ENCODE data around the gene HOXC11.

HOXC11 gene

DNA sequence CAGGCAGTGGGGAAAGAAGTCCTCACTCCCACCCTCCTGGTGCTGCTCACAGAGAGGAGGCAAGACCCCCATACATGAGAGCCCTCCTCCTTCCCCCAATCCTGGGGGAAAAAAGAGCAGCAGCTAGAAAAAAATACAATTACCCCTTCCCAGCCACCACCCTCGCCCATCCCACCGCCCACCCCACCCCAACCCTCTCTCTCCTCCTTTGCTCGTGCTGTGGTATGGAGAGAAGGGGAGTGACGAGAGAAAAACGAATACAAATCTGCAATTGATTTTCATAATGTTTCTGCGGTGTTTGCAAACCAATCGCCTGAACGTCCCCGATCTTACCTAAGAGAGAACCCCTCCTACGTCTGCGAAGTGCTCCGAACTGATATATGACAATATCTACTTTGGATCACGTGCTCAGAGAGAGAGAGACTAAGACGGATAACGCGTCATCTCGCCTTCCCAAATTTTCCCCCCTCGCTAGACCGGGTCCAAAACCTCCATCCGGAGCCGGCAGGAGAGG, at the start of gene HOXC11:
HOXC11 (plus strand) TSS at position 405 of the 514 bp plus-strand sequence. CDS start 116 bp downstream, outside the sequence.
- DNase-seq (ENCODE audit: low spot score), result no peak

DNA sequence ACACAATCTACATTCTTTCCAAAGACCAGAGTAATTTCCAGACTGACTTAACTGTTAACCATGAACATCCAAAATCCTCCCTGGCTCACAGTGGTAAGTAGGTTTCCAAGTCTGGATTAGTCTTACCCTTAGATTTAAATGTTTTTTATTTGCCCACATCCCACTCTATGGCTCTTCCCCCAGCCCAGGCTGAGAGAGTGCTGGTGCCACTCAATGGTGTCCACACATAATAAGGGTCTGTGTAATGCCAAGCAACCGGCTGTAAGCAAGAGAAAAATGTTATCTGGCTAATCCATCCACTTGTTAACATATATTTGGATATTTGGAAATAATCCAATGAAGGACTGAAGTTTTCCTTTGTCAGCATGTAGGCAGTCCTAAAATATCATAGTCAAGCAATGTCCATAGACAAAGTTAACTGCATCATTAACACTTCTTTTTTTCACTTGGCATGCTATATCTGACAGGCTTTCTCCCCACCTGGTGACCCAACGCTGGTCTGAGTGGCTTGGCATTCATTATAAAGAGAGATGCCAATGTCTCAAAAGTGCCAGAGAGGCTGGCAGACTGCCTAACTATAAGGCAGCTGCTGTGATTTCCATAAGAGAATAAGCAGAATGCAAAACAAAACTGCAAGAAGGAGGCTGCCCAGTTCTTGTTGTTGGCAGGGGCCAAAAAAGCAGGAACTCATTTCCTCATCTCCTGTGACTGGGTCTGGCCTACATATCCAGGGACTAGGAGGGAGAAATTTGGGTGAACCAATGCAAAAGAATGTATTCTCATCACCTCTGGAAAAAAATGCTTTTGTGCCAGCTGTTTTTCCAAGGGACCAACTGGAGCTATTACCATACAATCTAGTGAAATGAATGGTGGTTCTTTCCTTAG, 48.2 kb upstream of the HOXC11 start:
- no peak for DNase-seq (ENCODE audit: low spot score)

- DNase-seq (ENCODE audit: low spot score), result no peak
These were observed 45.5 kb upstream of the HOXC11 start for GRCh38 chr12:53927220-53928029.

DNA sequence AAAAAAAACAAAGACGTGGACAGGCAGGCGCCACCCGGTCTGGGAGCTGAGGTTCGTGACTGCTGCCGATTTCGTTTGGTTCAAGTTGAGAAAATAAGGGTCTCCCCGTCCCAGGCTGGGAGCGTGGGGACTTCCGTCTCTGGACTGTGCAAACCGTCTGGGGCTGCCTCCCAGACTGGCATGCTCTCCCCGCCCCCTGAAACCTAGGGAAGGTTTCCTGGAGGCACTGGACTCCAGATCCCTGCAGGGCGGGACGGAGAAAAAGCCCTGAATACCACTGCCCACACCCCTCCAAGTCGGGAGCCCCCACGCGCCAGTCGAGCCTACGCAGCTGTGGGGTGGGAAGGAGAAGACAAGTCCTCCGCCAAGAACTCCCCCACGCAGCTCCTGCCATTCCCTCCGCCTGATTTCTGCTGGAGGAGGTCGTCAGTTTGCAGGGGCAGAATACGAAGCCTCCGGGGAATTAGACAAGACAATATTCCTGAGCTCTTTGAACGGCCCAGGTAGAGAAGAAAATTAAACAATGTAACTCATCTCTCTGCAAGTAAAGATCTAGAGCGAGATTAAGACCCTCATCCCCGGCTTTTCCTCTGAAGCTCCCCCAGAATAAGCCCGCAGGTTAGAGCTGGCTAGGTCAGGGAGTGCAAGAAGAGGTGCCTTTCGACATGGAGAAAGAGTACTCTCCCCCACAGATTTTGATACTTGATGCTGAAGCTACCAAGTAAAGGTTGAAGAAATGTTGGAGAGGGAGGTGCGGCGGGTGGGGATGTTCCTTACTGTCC, 44.7 kb upstream of the HOXC11 start:
- no peak for DNase-seq (ENCODE audit: low spot score)

GRCh38 chr12:53929527-53929926, 43.4 kb upstream of the HOXC11 start:
- no peak for DNase-seq (ENCODE audit: low spot score)

GRCh38 chr12:53930591-53931255, 42.2 kb upstream of the HOXC11 start:
- DNase-seq (ENCODE audit: low spot score), result no peak

DNA sequence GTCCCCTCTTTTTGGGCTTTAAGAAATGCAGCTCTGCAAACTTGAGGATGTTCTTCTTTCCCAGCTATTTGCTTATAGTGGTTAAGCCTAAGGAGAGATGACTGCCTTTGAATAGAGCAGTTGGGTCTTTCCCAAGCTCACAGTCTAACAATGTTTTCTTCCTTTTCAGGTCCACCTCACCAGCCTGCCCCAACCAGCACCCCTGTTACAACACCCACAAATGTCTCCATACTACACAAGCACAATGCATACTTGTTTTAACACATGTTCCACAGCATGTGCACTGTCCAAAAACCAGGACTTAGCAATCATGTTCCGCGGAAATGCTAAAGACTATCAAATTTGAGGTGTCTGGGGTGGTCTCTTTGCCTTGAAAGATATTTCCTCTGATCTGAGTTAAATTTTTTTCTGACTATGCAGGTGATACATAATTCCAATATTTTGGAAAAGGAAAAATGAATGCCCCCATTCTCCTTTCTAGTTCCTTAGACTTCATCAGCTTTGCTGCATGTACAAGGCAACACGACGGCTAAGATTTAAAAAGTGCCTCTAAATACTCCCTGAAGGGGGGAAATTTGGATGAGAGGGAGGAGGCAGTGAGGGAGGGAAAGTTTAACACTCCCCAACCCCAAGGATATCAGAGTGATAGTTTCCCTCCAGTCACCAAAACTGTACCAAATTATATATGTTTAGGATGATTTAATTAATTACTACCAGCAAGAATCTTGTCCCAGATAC, 40.9 kb upstream of the HOXC11 start:
- no peak for DNase-seq (ENCODE audit: low spot score)

GRCh38 chr12:53932915-53933314, 40.0 kb upstream of the HOXC11 start:
- DNase-seq (ENCODE audit: low spot score), result no peak

DNA sequence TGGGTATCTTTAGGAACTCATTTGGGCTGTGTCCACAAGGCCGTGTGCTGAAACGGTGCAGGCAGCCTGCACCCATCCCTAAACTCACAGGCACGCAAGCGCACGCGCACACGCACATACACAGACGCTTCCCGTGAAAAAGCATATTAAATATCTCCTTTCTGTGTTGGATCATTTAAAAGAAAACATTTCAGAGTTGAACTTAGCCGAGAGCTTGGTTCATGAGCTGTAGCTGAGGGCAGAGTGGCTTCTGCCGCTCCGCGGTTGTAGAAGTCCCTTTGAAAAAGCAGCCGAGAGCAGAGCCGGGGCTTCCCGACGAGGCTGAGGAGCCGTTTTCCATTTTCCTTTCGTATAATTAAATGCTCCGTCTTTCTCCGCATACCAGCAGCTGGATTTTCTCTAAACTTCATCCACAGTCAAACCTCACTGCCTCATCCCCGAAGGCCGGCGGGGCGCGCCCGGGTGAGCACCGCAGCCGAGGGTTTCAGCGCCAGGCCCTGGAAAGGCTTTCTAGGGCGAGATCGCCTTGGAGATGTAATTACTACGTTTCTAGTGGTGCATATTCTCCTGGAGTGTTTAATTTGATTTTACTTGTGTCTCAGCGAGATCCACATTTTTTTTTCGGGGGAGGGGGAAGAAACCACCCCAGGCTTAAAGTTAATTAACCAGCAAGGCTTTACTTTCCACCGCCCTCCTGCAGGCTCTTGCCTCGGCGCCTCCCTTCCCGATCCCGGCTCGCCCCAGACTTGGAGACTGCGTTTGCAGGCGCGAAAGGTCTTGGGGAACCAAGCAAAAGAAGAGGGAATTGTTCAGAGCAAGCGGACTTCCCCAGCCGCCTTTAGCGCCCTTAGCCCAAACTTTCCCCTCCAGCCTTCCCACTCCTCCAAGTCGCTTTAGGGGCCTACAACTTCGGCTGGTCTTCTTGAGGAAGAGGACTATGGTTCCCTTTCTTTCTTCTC, 37.3 kb upstream of the HOXC11 start:
- no peak for DNase-seq (ENCODE audit: low spot score)

GRCh38 chr12:53937099-53937498, 35.8 kb upstream of the HOXC11 start:
- no peak for DNase-seq (ENCODE audit: low spot score)

DNA sequence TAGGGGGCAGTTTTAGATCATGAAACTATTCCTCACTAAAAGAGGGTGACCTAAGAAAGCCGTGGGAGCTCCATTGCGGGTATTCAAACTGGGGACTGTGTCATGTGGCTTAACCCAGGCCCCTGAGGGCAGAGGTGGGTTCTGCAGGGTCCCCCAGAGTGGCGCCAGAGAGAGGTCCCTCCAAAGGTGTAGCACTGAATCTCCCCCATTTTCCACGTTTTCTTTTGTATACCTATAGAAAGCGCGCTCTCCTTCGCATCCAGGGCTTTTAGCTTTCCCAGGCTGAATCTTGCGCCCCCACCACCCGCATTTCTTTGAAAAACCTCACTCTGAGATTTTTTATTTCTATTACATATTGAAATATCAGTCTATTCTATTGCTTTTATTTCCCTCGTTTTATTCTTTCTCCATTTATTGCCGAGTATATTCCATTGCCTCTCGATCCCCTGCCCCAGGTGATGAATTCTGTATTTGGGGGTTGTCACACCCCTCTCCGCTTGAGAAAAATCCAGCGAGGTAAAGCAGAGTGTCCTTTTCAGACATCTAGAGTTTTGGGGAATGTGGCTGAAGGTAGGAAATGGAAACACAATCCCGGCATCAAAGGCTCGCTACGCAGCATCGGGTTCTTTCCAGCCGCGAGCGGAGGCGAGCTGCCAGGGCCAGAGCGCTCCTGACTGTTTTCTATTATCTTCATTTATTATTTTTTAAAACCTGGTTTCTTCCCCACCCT, 35.2 kb upstream of the HOXC11 start:
- no peak for DNase-seq (ENCODE audit: low spot score)

- peak; percentile 95 for DNase-seq (ENCODE audit: low spot score)
These were observed 34.4 kb upstream of the HOXC11 start, which contains the start of gene HOXC13 for GRCh38 chr12:53938326-53939140. Gene HOXC13, plus strand, starts transcription at chr12:53938831. Its CDS starts 76 bp downstream, at chr12:53938907.

GRCh38 chr12:53939141-53940108, 33.5 kb upstream of the HOXC11 start:
- no peak for DNase-seq (ENCODE audit: low spot score)

- no peak for DNase-seq (ENCODE audit: low spot score)
These were observed 32.4 kb upstream of the HOXC11 start for GRCh38 chr12:53940443-53941014.

GRCh38 chr12:53941187-53941586, 31.7 kb upstream of the HOXC11 start:
- no peak for DNase-seq (ENCODE audit: low spot score)

DNA sequence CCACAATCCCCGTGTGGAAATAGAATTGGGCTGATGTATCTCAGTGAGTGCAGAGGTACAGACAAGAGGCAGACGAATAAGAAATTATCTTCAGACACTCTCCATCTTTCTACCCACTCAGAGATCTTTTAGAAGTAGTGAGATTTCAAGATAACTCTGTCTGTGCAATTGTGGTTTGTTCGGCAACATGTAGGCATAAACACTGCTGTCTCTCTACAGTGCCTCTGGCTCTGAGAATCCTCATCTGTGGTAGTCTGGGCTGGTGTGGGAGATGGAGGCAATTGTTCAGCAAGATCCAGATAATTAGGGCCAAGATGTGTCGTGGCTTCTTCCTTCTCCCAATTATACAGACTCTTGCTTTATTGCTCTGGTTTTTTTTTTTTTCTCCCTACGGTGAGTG, 31.2 kb upstream of the HOXC11 start:
- no peak for DNase-seq (ENCODE audit: low spot score)

Measured in COLO829 (cell line).